Inferior parietal cortex (tissue), 1 donor: ENCODE results near the gene FAM131C.
"Not testable (repeated sequence)": the region's sequence is repeated elsewhere in the genome, so short reads cannot be mapped to it uniquely, and the experiment has no call there.

Source experiments
- DNase-seq: peaks from one replicate; pipeline ENCODE4 v3.0.0-alpha.2; 2016; ENCODE audit errors: extremely low spot score

FAM131C gene

DNA sequence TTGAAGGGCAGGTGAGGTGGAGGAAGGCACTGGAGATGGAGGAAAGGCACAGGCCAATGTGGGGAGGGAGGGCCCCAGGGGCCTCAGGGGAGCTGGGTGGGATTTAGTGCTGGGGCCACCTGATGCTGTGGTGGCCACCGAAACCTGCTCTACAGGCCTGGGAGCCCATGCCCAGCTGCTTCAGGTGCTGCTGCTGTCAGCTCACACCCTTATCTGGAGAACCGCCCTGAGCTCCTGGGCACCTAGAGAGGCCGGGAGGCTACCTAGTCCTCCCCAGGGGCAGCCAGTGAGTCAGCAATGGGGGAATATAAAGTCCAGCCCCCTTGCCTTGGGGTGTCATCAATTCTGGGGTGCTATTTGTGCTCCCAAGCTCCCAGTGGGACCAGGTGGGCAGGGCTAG is 12.2 kb downstream of the FAM131C start:
- no peak for DNase-seq

DNA sequence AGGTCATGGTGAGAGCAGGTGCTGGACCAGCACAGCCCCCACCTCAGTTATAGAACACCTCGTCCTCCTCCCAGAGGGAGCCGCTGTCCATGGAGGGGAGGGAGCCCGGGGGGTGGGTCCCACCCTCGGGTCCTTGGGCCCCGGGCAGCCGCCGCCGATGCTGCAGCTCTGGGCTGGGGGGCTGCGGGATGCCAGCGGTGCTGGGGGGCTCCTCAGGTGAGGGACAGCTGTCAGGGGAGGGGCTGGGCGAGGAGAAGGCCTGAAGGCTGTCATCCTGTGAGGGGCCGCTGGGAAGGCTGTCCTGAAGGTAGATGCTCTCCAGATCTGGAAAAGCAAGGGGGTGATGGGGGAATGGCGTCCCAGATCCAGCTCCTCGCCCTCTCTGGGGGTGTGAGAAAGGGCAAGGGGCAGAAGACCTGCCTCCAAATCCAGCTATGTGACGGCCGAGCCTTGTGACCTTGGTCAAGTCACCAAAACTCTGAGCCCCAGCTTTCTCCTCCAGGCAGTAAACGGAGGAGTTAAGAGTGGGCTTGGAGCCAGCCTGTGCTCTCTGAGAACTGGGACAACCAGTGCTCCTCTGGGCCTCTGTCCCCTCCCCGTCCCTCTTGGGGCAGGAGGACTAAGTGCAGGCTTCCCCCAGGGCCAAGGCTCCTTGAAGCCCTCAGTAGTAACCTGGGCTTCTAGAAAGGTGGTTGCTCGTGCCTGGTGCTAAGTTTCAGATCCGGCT is 14.9 kb downstream of the FAM131C start:
- DNase-seq: not testable (repeated sequence)

DNA sequence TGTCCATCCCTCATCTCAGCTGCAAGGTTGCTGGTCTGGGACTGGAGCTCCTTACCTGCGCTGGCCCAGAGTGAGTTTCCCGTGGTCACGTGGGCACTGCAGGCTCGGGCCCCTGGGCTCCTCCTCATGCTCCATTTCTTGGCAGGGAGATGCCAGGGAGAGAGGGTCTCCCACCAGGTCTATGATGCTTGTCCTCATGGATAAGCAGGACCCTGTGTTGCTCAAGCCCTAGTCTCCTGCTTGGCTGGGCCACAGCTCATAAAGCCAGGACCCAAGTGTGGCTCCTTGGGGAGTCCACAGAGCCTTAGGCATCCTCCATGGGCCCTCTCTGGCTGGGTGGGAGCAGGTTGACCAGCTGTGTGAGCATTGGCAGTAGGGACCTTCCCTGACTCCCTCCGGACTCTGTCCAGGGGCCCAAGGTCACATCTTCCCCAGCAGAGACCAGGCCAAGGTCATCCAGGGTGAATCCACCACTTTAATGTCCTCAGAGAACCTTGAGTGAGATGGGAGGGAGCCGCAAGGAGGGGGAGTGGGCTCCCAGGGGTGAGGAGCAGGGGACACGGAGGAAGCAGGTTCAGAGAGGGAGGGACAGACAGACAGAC is 16.0 kb downstream of the FAM131C start:
- not testable (repeated sequence) for DNase-seq

DNA sequence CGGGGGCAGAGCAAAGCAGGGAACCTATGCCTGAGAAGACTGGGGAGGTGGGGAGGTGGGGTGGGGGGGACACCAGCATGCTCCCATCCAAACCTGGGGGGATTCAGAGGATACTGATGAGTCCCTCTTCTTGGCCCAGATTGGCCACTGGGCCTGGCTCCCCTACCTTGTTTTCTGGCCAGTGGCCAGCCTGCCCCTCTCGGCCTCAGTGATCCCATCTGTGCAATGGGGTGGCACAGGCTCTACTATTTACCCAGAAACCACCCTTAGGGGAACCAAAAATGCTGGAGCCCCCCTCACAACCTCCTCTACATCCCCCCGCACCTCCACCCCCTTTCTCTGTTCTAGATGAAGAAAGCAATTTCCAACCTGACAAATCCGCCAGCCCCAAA is 16.9 kb downstream of the FAM131C start:
- DNase-seq: not testable (repeated sequence)

DNA sequence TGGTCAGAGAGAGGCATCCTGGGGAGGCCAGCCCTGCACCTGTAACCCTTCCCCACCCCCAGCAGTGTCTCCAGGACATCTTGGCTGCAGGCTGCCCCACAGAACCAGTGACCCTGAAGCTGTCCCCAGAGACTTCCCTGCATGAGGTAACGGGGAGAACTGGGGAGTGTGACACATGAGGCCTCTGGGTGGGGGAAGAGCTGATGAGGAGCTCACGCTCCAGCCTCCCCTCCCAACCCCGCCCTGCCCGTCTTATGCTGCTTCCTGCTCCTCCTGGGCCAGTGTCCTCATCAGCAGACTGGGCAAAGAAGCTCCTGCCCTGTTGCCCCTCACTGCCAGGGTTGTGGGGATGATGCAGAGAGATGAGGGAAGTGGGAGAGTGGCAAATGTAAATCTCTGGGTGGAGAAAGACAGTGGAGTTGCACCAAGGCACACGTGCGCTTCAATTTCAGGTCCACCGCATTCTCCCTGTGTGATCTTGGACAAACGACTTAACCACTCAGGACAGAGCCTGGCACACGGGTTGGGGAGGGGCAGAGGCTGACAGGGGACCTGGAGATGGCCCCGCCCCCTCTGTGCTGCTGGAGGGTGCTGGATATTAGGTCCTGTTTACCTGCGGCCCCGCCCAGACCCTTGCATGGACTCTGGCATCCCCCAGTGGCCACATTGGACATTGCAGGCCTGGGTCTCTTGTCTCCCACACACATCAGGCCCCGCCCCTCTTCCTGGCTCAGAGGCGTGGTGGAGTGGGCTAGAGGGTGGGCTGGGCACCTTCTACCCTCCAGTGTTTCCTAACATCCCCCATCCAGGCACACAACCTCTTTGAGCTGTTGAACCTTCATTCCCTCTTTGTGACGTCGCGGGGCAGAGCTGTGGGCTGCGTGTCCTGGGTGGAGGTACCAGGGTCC is 17.6 kb downstream of the FAM131C start:
- peak; percentile 82 for DNase-seq

DNA sequence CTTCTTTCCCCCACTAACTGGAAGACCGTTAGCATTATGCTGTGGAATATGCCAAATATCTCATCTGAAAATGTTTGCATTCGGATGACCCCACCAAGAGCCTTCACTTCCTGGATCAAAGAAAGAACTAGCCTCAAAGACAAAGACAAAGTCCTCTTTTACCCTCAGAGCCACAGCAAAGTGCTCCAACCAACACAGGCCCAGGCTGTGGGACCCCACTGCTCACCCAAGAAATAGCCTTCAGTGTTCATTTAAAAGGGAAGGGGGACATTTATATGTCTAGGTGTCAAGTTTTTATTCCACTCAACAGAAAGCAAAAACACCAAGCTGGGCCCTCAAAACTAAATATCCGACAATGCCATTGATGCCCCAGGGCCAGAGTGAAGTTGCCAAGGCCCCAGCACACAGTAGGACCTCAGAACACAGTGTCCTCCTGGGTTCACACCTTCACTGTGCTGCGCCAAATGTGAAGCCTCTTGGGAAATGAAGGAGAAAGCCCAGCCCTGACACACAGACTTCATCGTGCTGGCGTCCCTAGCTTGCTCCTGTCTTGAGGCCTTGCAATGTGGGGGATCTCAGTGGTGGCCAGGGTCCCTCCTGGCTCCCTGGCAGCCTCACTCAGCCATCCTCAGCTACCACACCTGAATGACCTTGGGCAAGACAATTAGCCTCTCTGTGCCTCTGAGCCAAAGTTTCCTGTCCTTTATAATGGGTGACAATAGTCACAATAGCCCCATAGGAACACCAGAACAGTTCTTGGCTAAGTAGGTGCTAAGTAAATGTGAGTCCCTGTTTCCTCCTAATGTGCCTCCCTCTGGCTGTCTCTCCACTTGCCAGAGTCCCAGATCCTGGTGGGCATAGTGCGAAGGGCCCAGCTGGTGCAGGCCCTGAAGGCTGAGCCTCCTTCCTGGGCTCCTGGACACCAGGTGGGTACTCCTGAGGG is 18.6 kb downstream of the FAM131C start:
- DNase-seq: no peak

DNA sequence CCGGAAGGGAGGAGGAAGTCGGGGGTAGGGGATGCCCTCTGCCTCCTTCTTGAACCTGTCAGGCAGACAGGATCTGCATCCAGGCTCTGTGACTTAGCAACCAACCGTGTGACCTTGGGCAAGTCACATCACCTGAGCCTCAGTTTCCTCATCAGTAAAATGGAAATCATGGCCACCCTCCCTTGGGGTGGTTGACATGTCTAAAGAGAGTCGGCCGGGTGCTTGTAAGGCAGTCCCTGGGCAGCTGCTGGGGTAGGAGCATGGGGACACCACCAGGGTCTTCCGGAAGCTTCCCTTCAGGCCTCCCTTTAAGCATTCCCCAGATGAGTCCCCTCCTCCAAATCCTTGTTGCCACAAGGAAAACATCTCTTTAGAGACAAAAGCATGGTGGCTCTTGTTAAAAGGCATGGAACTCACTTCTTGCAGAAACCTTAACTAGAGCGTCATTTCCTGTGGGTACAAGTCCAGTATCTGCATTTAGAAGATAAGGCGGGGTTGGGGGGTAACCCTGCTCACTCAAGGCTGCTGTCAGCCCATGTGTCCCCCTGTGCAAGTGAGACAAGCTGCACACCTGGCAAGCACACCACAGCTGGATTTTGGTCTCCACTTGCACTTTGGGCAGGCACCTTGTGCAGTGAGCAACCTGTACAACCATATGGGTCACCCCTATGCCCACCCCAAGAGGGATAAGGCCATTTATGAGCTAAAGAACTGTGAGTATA is 19.5 kb downstream of the FAM131C start:
- no peak for DNase-seq

DNA sequence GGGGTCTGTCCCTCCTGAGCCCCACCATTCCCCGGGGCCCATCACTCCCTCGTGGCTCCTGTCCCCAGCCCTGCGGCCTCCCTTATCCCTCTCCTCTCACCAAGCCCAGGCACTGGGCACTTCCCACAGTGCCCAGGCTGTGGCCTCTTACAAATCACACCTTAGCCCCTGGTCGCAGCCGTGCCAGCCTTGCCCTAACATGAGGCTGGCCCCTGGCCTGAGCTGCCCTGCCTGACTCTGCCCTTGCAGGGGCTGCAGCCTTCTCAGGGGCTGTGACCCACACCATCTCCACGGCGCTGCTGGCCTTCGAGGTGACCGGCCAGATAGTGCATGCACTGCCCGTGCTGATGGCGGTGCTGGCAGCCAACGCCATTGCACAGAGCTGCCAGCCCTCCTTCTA is 21.5 kb downstream of the FAM131C start:
- DNase-seq: not testable (repeated sequence)

DNA sequence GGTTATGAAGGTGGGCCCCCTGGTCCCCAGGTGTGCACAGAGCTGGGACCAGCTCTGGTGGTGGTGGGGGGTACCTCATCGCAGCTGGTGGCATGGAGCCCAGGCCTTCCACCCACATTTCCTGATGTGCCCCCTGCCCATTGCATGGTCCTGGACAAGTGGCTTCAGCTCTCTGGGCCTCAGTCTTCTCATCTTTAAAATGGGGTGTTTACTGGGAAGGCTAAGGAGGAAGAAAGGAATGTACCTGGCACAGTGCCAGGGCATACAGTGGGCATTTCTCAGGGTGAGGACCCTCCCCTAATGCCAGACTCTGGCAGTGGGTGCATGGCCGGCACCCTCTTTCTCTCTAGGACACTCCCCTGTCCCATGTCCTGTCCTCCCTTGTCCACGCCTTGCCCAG is 22.4 kb downstream of the FAM131C start:
- no peak for DNase-seq

DNA sequence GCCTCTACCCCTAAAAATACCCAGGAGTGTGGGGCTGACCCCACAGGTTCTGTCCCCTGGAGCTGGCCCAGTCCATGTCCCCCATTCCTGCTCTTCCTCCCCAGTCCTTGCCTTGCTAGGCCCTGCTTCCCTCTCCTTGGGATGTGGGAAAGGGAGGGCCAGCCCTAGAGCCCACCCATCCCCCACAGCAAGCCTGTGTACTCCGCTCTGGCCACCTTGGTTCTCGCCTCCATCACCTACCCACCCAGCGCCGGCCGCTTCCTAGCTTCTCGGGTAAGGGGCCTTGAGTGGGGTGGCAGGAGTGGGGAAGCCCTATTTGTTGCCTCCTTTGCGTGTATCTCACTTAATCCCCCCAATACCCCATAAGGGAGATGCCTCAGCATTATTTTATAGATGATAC is 23.1 kb downstream of the FAM131C start:
- DNase-seq: no peak

DNA sequence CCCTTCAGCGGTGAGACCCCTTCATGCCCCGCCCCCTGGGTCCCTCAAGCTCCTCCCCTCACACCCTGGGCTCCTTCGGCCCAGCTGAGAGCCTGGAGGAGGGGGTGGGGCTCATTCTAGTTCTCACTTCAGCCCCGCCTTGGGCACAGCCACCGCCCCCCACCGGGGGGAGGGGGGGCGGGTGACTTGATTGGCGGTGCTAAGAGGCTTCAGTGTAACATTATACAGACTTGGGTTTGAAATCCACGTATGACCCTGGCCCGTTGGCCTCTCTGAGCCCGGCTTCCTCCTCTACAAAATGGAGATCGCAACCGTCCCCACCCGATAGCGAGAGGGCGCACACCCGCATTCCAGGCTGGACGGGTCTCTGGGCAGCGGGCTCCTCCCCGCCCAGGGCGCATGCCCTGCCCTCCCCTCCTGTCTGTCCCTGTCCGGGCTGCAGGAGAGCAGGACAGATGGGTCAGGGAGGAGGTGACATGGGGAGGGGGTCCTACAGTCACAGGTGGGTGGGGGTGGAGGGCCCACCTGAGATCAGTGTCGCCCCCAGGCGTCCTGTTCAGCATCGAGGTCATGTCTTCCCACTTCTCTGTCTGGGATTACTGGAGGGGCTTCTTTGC is 24.8 kb downstream of the FAM131C start:
- DNase-seq: no peak

DNA sequence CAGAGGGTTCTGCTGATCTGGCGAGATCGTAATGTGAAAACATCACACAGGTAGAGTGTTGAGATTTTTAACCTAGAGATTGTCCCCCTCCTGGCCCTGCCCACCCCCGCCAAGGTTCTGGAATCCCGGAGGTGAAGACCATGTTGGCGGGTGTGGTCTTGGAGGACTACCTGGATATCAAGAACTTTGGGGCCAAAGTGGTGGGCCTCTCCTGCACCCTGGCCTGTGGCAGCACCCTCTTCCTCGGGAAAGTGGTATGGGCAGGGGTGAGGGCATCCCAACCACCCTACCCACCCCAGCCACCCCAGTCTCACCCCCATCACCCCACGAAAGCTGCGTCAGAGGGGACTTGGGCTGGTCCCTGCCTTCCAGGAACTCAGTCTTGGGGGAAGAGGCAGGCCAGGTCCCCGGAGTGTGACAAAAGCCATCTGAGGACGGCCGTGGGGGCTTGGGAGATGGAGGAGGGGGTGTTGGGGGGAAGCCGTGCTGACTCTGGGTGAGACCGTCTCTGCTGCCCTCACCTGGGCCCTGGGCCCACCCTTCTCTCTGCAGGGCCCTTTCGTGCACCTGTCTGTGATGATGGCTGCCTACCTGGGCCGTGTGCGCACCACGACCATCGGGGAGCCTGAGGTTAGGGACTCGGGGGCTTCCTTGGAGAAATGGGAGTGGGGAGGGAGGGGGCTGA is 25.5 kb downstream of the FAM131C start:
- no peak for DNase-seq

DNA sequence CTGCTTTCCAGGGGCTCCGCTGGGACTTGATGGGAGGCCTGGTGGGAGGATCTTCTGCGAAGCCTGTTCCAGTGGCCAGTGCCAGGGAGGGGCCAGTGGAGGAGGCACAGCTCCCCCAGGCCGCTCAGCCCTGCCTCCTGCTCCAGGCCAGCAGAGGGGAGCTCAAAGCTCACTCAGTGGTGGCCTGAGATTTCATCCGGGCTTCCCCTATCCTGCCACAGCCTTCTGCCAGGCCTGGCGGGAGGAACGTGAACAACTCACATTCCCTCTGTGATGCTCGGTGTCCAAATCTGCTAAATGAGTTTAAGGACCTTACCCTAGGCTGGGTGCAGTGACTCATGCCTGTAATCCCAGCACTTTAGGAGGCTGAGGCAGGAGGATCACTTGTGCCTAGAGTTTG is 26.6 kb downstream of the FAM131C start:
- no peak for DNase-seq

DNA sequence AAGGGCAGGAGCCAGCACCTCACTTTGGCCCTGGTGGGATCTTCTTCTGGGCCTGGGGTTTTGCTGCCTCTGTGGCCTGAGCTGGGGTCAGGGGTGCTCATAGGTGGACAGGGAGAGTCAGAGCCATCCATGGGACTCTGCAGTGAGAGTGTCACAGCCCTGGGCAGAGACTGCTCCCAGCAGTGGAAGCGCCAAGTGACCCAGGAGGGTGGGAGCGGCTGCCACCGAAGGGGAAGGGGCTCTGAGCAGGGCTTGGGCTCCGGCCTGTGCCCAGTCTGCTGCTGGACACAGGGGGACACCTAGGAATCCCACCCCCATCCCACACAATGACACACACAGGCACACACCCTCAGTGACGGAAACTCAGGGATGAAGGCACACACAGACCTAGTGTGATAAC is 29.5 kb downstream of the FAM131C start:
- no peak for DNase-seq

DNA sequence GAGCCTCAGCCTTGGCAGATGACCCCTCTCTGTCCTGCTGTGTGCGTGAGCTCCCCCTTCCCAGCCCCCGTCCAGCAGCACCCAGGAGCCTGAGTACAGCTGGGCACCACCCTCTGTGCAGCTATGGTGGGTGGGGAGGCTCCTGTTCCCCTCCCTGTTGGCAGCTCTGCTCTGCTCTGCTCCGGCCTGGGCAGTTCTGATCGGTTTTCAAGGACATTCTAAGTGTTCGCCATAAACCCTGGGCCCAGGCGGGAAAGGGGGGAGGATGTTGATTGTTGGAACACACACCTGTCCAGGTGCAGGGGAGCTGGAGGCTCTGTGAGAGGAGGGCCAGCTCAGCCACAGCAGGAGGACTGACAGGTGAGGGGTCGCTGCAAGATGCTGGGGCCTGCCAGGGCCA is 29.9 kb downstream of the FAM131C start, which contains the start of gene CLCNKB:
TSS of gene CLCNKB (plus strand) at position 262 of the 400 bp plus-strand sequence. CDS start 711 bp downstream, outside the sequence.
- no peak for DNase-seq

DNA sequence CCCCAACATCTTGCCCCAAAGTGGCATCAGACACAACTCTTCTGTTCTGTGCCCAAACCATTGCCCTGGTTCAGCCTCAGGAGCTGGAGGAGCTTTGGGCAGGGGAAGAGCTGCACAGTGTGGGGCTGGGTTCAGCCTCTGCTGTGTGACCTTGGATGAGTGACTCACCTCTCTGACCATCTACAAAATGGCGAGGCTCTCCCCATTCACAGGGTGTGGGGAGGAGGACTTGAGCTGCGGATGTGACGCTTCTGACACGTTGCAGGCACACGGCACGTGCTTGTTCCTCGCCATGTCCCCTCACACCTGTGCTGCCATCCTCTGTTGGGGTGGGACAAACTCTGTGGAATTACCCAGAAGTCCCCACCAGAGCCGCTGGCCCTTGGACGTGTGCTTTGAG is 30.8 kb downstream of the FAM131C start:
- DNase-seq: not testable (repeated sequence)

DNA sequence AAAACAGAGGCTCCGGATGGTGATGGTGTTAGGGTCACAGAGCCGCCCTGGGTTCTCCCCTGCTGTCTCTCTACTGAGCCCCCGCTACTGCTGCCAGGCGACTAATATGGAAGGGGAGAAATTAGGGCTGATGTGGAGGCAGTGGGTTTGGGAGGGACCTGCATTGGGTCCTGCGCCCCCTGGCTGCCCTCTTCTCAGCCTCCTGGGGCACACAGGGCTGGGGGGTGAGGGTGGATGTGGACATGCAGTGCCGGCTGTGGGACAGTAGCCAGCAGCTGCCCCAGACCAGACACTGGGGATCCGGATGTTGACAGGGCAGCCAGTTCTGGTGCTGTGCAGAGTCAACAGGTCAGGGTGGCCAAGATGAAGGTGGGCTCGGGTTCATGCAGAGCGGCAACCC is 31.4 kb downstream of the FAM131C start:
- DNase-seq: no peak

DNA sequence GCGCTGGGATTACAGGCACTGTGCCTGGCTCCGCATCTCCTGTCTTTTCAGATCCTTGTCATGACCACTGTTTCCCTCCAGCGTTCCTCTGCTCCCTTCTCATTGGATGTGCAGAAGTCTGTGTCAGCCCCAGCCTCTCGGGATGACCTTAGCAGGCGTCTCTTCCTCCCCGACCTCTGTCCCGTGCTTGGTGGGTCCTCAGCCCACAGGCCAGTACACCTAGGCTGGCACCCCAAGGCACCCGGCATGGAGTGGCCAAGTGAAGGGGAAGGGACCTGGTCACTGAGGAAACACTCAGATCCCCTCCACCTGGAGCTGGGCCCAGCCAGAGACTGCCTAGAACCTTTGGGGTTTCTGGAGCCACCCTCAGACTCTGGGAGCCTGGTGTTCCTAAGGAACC is 32.3 kb downstream of the FAM131C start:
- no peak for DNase-seq

DNA sequence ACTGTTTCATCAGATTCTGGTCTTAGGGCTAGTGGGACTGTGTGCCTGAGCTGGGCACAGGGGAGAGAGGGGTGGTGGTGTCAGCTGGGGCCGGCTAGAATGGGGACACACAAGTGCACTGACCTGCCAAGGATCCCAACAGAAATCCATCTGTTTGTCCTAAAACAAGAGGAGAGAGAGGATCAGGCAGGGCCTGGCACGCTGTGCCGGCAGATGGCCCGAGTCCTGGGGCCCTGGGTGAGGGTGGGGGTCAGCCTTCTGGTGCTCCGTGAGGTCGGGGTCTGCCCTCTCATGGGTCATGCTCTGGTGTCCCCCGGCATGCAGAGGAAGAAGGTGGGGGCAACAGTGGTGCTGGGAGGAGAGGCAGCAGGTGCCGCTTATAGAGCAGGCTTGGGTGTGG is 33.6 kb downstream of the FAM131C start:
- not testable (repeated sequence) for DNase-seq

DNA sequence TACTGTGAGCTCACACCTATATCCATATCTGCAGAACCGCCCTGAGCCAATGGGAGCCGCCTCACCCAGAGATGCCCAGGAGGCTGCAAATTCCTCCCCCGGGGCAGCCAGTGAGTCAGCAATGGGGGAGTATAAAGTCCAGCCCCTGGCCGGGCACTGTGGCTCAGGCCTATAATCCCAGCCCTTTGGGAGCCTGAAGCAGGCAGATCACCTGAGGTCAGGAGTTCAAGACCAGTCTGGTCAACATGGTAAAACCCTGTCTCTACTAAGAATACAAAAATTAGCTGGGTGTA is 34.9 kb downstream of the FAM131C start:
- no peak for DNase-seq
